Parathyroid adenoma (tissue), 2 donors: Measurements from ENCODE around the gene TULP4.

Source experiments
- H2AFZ ChIP-seq: fragments of 300-600 bp; sonication (generic); one replicate; pipeline ENCODE4 v1.7.0; 2017; ENCODE audit warnings: antibody characterized with exemption, mild to moderate bottlenecking
- H3K27ac ChIP-seq: fragments of 300-600 bp; sonication (generic); one replicate; pipeline ENCODE4 v1.7.0; 2017
- H3K27me3 ChIP-seq: fragments of 300-600 bp; sonication (generic); one replicate; pipeline ENCODE4 v1.7.0; 2017; ENCODE audit warnings: low read length; ENCODE audit not compliant: control insufficient read depth, insufficient read depth
- H3K36me3 ChIP-seq: fragments of 300-600 bp; sonication (generic); one replicate; pipeline ENCODE4 v1.7.0; 2017; ENCODE audit warnings: low read length; ENCODE audit not compliant: control insufficient read depth, insufficient read depth
- H3K4me1 ChIP-seq: fragments of 300-600 bp; sonication (generic); one replicate; pipeline ENCODE4 v1.7.0; 2017; ENCODE audit warnings: control low read depth
- H3K4me2 ChIP-seq: fragments of 300-600 bp; sonication (generic); one replicate; pipeline ENCODE4 v1.7.0; 2017; ENCODE audit warnings: low read length
- H3K4me3 ChIP-seq: fragments of 300-600 bp; sonication (generic); one replicate; pipeline ENCODE4 v1.7.0; 2017; ENCODE audit warnings: low read depth, low read length
- H3K79me2 ChIP-seq: fragments of 300-600 bp; sonication (generic); one replicate; pipeline ENCODE4 v1.7.0; 2017; ENCODE audit warnings: control low read depth
- H3K9ac ChIP-seq: fragments of 300-600 bp; sonication (generic); one replicate; pipeline ENCODE4 v1.7.0; 2017; ENCODE audit warnings: mild to moderate bottlenecking
- H3K9me3 ChIP-seq: fragments of 300-600 bp; sonication (generic); one replicate; pipeline ENCODE4 v1.7.0; 2017; ENCODE audit warnings: low read length; ENCODE audit not compliant: control insufficient read depth
- CTCF ChIP-seq: fragments of 300-600 bp; sonication (generic); IDR thresholded peaks from one replicate; pipeline ENCODE4 v1.7.0; 2017; ENCODE audit warnings: antibody characterized with exemption, mild to moderate bottlenecking
- donor health status: primary hyperparathyroidism.

Gene TULP4

GRCh38 chr6:158396136-158396535 is 83.9 kb downstream of the TULP4 start:
- peaks cover 15% of the 10 kb centered on the region for H3K4me1 ChIP-seq
- no peak overlapping the region for H3K27ac ChIP-seq
- no peak for TF ChIP-seq CTCF
- H3K27me3 ChIP-seq: no peaks in the 10 kb centered on the region
- H3K9ac ChIP-seq: no peak overlapping the region
- no peak overlapping the region for H3K4me3 ChIP-seq
- no peaks in the 10 kb centered on the region for H3K36me3 ChIP-seq
- no peak overlapping the region for H2AFZ ChIP-seq
- H3K79me2 ChIP-seq: peaks cover 33% of the 10 kb centered on the region
- H3K4me2 ChIP-seq: no peak overlapping the region
- no peaks in the 10 kb centered on the region for H3K9me3 ChIP-seq

GRCh38 chr6:158397578-158397977 is 85.3 kb downstream of the TULP4 start:
- H3K27me3 ChIP-seq: no peaks in the 10 kb centered on the region
- H3K4me1 ChIP-seq: peaks cover 15% of the 10 kb centered on the region
- no peak overlapping the region for H3K9ac ChIP-seq
- H3K36me3 ChIP-seq: no peaks in the 10 kb centered on the region
- no peak for TF ChIP-seq CTCF
- H3K9me3 ChIP-seq: no peaks in the 10 kb centered on the region
- no peak overlapping the region for H3K4me3 ChIP-seq
- peaks cover 23% of the 10 kb centered on the region for H3K79me2 ChIP-seq
- no peak overlapping the region for H2AFZ ChIP-seq
- H3K4me2 ChIP-seq: no peak overlapping the region
- no peak overlapping the region for H3K27ac ChIP-seq

GRCh38 chr6:158398252-158399024 is 86.2 kb downstream of the TULP4 start:
- peaks cover 22% of the 10 kb centered on the region for H3K79me2 ChIP-seq
- H3K9me3 ChIP-seq: no peaks in the 10 kb centered on the region
- H3K9ac ChIP-seq: no peak overlapping the region
- H3K27me3 ChIP-seq: no peaks in the 10 kb centered on the region
- H3K4me2 ChIP-seq: peak overlapping the region; percentile 17
- no peak for TF ChIP-seq CTCF
- no peak overlapping the region for H3K27ac ChIP-seq
- no peaks in the 10 kb centered on the region for H3K36me3 ChIP-seq
- H3K4me3 ChIP-seq: no peak overlapping the region
- no peak overlapping the region for H2AFZ ChIP-seq
- peaks cover 15% of the 10 kb centered on the region for H3K4me1 ChIP-seq

GRCh38 chr6:158399040-158399700 is 86.9 kb downstream of the TULP4 start:
- Histone ChIP-seq H3K4me3 (no peak overlapping the region), H2AFZ (no peak overlapping the region), H3K36me3 (no peaks in the 10 kb centered on the region), H3K27ac (no peak overlapping the region), H3K9ac (no peak overlapping the region), H3K79me2 (peaks cover 17% of the 10 kb centered on the region), H3K9me3 (no peaks in the 10 kb centered on the region), H3K27me3 (no peaks in the 10 kb centered on the region), H3K4me2 (no peak overlapping the region), H3K4me1 (peaks cover 15% of the 10 kb centered on the region)
- no peak for TF ChIP-seq CTCF
